WTC11 (cell line): ENCODE measurements around the gene TMEM86B. TPM values are rescaled to one million over a fixed set of nuclear protein-coding genes. Genes with fewer than 3 reads are reported as not detected.
A peak's percentile ranks its signal among the peaks of the same experiment; 100 is the strongest.

Source experiments
- ATAC-seq: fragments of 200-7000 bp; cut with Tn5 transposase; 2 replicates; pipeline ENCODE4 v1.10.0; 2021; ENCODE audit warnings: mild to moderate bottlenecking, moderate library complexity
- CTCF ChIA-PET: fragments of 300-600 bp; sonication (Branson Sonifier 250); formaldehyde crosslinking; loops from one replicate; lab custom pipeline; 2021; ENCODE audit warnings: antibody characterized with exemption; lab: Charles Lee
- POLR2A ChIA-PET: fragments of 350-600 bp; sonication (Branson Sonifier 250); formaldehyde crosslinking; loops from one replicate; lab custom pipeline; 2021; ENCODE audit warnings: antibody characterized with exemption; lab: Charles Lee
- DNase-seq: peaks from one replicate; pipeline ENCODE4 v3.0.0; 2021; ENCODE audit warnings: low spot score
- H3K27ac Mint-ChIP-seq: 2 replicates; pipeline ENCODE4 v1.8.0; 2021; ENCODE audit warnings: mixed read lengths
- H3K27me3 Mint-ChIP-seq: 2 replicates; pipeline ENCODE4 v1.8.0; 2021; ENCODE audit warnings: low read depth, mild to moderate bottlenecking, moderate library complexity, mixed read lengths
- H3K36me3 Mint-ChIP-seq: 2 replicates; pipeline ENCODE4 v1.8.0; 2021; ENCODE audit warnings: mixed read lengths
- H3K4me1 Mint-ChIP-seq: 2 replicates; pipeline ENCODE4 v1.8.0; 2022; ENCODE audit warnings: mixed read lengths
- H3K4me3 Mint-ChIP-seq: 2 replicates; pipeline ENCODE4 v1.8.0; 2021; ENCODE audit warnings: mild to moderate bottlenecking, moderate library complexity, mixed read lengths
- H3K9me3 Mint-ChIP-seq: 2 replicates; pipeline ENCODE4 v1.8.0; 2021; ENCODE audit warnings: mixed read lengths
- FOXP1 ChIP-seq: sonication (generic); formaldehyde crosslinking; IDR thresholded peaks from 2 replicates; pipeline ENCODE4 v1.8.0; 2022; ENCODE audit warnings: missing genetic modification reagents, mild to moderate bottlenecking, moderate library complexity, borderline replicate concordance
- GABPB1 ChIP-seq: sonication (generic); formaldehyde crosslinking; IDR thresholded peaks from 2 replicates; pipeline ENCODE4 v1.8.1; 2023; ENCODE audit warnings: mild to moderate bottlenecking, missing genetic modification reagents
- JUN ChIP-seq: sonication (generic); formaldehyde crosslinking; IDR thresholded peaks from 2 replicates; pipeline ENCODE4 v1.8.0; 2023; ENCODE audit warnings: mild to moderate bottlenecking, missing genetic modification reagents
- MAX ChIP-seq: sonication (generic); formaldehyde crosslinking; IDR thresholded peaks from 2 replicates; pipeline ENCODE4 v1.8.0; 2022; ENCODE audit warnings: mild to moderate bottlenecking, missing genetic modification reagents
- MXD4 ChIP-seq: fragments of 250-450 bp; sonication (Bioruptor Pico); IDR thresholded peaks from 2 replicates; pipeline ENCODE4 v1.8.0; 2021; ENCODE audit warnings: mild to moderate bottlenecking, moderate library complexity, borderline replicate concordance
- NR3C1 ChIP-seq: sonication (generic); formaldehyde crosslinking; conservative IDR thresholded peaks from 2 replicates; pipeline ENCODE4 v1.8.1; 2023; ENCODE audit warnings: low read depth, mild to moderate bottlenecking, missing genetic modification reagents
- TEAD4 ChIP-seq: sonication (generic); formaldehyde crosslinking; IDR thresholded peaks from 2 replicates; pipeline ENCODE4 v1.8.0; 2022; ENCODE audit warnings: mild to moderate bottlenecking, missing genetic modification reagents
- ZMAT4 ChIP-seq: fragments of 250-450 bp; sonication (Bioruptor Pico); IDR thresholded peaks from 2 replicates; pipeline ENCODE4 v1.9.0; 2021; ENCODE audit warnings: mild to moderate bottlenecking
- ZNF138 ChIP-seq: sonication (generic); formaldehyde crosslinking; conservative IDR thresholded peaks from 2 replicates; pipeline ENCODE4 v1.8.1; 2022; ENCODE audit warnings: mild to moderate bottlenecking, moderate library complexity, missing genetic modification reagents
- ZNF317 ChIP-seq: sonication (generic); formaldehyde crosslinking; IDR thresholded peaks from 2 replicates; pipeline ENCODE4 v1.8.1; 2023; ENCODE audit warnings: low read depth, mild to moderate bottlenecking, moderate library complexity, missing genetic modification reagents, borderline replicate concordance
- ZNF416 ChIP-seq: fragments of 250-450 bp; sonication (Bioruptor Pico); IDR thresholded peaks from 2 replicates; pipeline ENCODE4 v1.9.0; 2021; ENCODE audit warnings: mild to moderate bottlenecking, inconsistent platforms
- ZNF423 ChIP-seq: fragments of 250-450 bp; sonication (Bioruptor Pico); IDR thresholded peaks from 2 replicates; pipeline ENCODE4 v2.1.2; 2022; ENCODE audit warnings: mild to moderate bottlenecking, moderate library complexity
- ZNF512 ChIP-seq: sonication (generic); formaldehyde crosslinking; IDR thresholded peaks from 2 replicates; pipeline ENCODE4 v1.8.1; 2022; ENCODE audit warnings: missing genetic modification reagents, borderline replicate concordance
- total RNA-seq: library from RNA; stranded (reverse); gene quantifications from 3 replicates; pipeline ENCODE4 v1.2.3, GENCODE V29; 2021
- TF ChIP-seq, protein P1 (sequence below): sonication (generic); formaldehyde crosslinking; IDR thresholded peaks from 2 replicates; pipeline ENCODE4 v1.8.0; 2022; ENCODE audit warnings: mild to moderate bottlenecking, missing genetic modification reagents
- TF ChIP-seq, protein P2 (sequence below): sonication (generic); formaldehyde crosslinking; IDR thresholded peaks from 2 replicates; pipeline ENCODE4 v1.8.0; 2022; ENCODE audit warnings: missing genetic modification reagents
- TF ChIP-seq, protein P3 (sequence below): sonication (generic); formaldehyde crosslinking; IDR thresholded peaks from 2 replicates; pipeline ENCODE4 v1.8.0; 2023; ENCODE audit warnings: mild to moderate bottlenecking, missing genetic modification reagents

TMEM86B gene
- total RNA-seq, 1 experiment from 2014 or later: 4.2 TPM

DNA sequence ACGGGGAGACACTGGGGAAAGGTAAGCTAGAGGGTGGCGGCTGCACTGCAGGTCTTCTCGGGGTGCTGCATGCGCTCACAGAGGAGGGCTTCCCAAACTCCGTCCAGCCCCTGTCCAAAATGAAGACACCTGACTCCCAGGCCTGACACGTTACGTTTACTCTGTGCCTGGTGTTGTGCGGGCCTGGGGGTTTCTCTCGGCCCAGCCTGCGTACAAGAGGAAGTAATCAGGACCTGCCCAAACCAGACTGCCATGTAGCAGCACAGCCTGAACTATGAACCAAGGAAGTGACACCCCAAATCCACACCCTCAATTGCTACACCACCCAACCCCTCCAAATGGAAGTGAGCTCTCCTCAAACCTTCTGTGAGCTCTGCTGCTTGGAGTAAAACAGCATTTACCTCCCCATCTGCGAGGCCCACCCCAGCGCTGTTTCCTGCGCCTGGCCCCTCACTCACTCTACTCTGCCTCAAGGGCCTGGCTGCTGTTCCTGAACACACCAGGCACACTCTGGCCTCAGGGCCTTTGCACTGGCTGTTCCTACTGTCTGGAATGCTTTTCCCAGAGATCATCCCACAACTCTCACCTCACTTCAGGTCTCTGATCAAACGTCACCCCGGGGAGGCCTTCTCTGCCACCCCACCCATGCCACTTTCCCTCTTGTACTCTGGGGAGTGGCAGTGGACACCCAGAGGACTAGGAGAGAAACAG lies 48.3 kb upstream of the TMEM86B start:
- no peaks in the 10 kb centered on the region for H3K27me3 Mint-ChIP-seq
- H3K4me3 Mint-ChIP-seq: no peak overlapping the region
- peaks cover 14% of the 10 kb centered on the region for H3K4me1 Mint-ChIP-seq
- ATAC-seq (no peak), DNase-seq (no peak)
- no peaks in the 10 kb centered on the region for H3K9me3 Mint-ChIP-seq
- ChIA-PET CTCF (interaction anchor here (0.9 kb wide), 1 partner anchor 116 kb away, joined by 3 read pairs; no protein-coding TSS in a partner anchor), POLR2A (no interaction called here)
- peaks cover 7% of the 10 kb centered on the region for H3K36me3 Mint-ChIP-seq
- no peak overlapping the region for H3K27ac Mint-ChIP-seq
- TF ChIP-seq NR3C1 (CRISPR knock-in tag) (no peak), FOXP1 (CRISPR knock-in tag) (no peak), ZNF317 (no peak), ZNF423 (no peak), ZNF512 (CRISPR knock-in tag) (no peak)
- TF ChIP-seq, protein P1, sequence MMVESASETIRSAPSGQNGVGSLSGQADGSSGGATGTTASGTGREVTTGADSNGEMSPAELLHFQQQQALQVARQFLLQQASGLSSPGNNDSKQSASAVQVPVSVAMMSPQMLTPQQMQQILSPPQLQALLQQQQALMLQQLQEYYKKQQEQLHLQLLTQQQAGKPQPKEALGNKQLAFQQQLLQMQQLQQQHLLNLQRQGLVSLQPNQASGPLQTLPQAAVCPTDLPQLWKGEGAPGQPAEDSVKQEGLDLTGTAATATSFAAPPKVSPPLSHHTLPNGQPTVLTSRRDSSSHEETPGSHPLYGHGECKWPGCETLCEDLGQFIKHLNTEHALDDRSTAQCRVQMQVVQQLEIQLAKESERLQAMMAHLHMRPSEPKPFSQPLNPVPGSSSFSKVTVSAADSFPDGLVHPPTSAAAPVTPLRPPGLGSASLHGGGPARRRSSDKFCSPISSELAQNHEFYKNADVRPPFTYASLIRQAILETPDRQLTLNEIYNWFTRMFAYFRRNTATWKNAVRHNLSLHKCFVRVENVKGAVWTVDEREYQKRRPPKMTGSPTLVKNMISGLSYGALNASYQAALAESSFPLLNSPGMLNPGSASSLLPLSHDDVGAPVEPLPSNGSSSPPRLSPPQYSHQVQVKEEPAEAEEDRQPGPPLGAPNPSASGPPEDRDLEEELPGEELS (CRISPR knock-in tag): no peak
- TF ChIP-seq, protein P2, sequence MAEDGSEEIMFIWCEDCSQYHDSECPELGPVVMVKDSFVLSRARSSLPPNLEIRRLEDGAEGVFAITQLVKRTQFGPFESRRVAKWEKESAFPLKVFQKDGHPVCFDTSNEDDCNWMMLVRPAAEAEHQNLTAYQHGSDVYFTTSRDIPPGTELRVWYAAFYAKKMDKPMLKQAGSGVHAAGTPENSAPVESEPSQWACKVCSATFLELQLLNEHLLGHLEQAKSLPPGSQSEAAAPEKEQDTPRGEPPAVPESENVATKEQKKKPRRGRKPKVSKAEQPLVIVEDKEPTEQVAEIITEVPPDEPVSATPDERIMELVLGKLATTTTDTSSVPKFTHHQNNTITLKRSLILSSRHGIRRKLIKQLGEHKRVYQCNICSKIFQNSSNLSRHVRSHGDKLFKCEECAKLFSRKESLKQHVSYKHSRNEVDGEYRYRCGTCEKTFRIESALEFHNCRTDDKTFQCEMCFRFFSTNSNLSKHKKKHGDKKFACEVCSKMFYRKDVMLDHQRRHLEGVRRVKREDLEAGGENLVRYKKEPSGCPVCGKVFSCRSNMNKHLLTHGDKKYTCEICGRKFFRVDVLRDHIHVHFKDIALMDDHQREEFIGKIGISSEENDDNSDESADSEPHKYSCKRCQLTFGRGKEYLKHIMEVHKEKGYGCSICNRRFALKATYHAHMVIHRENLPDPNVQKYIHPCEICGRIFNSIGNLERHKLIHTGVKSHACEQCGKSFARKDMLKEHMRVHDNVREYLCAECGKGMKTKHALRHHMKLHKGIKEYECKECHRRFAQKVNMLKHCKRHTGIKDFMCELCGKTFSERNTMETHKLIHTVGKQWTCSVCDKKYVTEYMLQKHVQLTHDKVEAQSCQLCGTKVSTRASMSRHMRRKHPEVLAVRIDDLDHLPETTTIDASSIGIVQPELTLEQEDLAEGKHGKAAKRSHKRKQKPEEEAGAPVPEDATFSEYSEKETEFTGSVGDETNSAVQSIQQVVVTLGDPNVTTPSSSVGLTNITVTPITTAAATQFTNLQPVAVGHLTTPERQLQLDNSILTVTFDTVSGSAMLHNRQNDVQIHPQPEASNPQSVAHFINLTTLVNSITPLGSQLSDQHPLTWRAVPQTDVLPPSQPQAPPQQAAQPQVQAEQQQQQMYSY (CRISPR knock-in tag): no peak

DNA sequence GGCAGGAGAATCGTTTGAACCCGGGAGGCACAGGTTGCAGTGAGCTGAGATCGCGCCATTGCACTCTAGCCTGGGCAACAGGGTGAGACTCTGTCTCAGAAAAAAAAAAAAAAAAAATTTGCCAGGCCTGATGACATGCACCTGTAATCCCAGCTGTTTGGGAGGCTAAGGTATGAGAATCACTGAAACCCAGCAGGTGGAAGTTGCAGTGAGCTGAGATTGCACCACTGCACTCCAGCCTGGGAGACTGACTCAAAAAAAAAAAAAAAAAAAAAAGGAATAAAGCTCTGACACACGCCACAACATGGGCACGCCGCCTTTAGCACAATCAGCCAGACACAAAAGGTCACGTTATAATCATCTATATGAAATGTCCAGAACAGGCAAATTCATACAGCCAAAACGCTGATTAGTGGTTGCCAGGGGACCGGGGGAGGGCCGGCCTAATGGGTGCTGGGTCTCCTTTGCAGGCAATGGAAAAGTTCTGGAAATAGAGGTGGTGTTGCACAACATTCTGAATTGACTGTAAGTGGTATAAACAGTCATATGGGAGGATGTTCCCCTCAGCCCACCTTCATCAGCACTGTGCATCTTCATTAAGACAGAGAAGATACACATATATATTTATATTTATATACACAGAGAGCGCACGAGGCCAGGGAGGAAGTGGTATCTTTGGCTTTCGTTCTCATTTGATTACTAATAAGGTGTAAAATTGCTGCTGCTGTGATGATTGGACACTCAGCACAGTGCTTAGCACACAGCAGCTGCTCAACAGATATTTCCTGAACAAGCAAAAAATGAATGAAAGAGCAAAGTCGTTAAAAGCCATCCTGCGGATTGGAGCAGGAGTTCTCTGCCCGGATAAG lies 47.5 kb upstream of the TMEM86B start:
- POLR2A ChIA-PET: no interaction called here
- no peak for DNase-seq
- Mint-ChIP-seq H3K4me3 (no peak overlapping the region), H3K4me1 (peaks cover 10% of the 10 kb centered on the region), H3K36me3 (peaks cover 8% of the 10 kb centered on the region), H3K27me3 (no peaks in the 10 kb centered on the region), H3K27ac (0 out of 2 replicates have a peak overlapping the region, but pooled peaks have one; percentile 72), H3K9me3 (no peaks in the 10 kb centered on the region)
- no peak for ATAC-seq
- CTCF ChIA-PET: interaction anchor here (0.6 to 0.9 kb wide), 2 partner anchors 115 to 159 kb away, joined by 3 to 4 read pairs; partner anchors contain the start of gene PPP1R12C
- TF ChIP-seq JUN (CRISPR knock-in tag): no peak

DNA sequence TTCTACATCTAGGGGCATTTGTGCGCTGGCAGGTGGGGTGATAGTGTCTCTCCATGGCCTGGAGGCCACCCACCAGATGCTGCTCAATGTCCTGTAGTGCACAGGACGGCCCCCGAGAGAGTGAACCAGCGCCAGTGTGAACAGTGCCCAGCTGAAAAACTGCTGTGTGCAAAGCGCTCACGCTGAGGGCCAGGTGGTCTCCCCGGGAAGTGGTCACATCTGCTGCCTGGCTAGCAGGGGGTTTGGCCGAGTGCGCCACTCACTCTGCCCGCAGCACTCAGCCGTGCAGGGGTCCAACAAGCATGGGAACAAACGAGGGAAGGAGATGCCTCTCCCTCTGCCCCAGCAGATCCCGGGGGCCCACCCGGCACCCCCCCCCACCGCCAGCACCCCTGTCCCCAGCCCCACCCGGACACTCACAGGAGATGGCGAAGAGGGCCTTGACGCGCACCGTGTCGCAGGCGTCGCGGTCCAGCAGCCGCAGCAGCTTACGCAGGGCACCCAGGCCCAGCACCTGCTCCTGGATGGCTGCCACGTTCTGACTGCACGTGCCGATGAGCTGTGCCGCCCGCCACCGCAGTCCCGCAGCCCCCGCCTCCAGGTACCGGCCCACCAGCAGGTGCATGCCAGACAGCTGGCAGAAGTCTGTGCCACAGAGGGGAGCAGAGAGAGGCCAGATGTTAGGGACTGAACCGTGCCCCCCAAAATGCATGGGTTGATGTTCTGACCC lies 45.6 kb upstream of the TMEM86B start:
- ATAC-seq (no peak), DNase-seq (no peak)
- no peak overlapping the region for H3K27ac Mint-ChIP-seq
- CTCF ChIA-PET: no interaction called here
- POLR2A ChIA-PET: no interaction called here
- H3K9me3 Mint-ChIP-seq: no peaks in the 10 kb centered on the region
- peaks cover 2% of the 10 kb centered on the region for H3K4me1 Mint-ChIP-seq
- no peaks in the 10 kb centered on the region for H3K27me3 Mint-ChIP-seq
- H3K4me3 Mint-ChIP-seq: no peak overlapping the region
- H3K36me3 Mint-ChIP-seq: peaks cover 8% of the 10 kb centered on the region
- TF ChIP-seq ZMAT4: no peak
- TF ChIP-seq GABPB1: no peak
- TF ChIP-seq TEAD4: no peak
- no peak for TF ChIP-seq ZNF317
- no peak for TF ChIP-seq MAX (CRISPR knock-in tag)
- TF ChIP-seq ZNF138 (CRISPR knock-in tag): no peak
- TF ChIP-seq ZNF416: no peak
- TF ChIP-seq, protein P3, sequence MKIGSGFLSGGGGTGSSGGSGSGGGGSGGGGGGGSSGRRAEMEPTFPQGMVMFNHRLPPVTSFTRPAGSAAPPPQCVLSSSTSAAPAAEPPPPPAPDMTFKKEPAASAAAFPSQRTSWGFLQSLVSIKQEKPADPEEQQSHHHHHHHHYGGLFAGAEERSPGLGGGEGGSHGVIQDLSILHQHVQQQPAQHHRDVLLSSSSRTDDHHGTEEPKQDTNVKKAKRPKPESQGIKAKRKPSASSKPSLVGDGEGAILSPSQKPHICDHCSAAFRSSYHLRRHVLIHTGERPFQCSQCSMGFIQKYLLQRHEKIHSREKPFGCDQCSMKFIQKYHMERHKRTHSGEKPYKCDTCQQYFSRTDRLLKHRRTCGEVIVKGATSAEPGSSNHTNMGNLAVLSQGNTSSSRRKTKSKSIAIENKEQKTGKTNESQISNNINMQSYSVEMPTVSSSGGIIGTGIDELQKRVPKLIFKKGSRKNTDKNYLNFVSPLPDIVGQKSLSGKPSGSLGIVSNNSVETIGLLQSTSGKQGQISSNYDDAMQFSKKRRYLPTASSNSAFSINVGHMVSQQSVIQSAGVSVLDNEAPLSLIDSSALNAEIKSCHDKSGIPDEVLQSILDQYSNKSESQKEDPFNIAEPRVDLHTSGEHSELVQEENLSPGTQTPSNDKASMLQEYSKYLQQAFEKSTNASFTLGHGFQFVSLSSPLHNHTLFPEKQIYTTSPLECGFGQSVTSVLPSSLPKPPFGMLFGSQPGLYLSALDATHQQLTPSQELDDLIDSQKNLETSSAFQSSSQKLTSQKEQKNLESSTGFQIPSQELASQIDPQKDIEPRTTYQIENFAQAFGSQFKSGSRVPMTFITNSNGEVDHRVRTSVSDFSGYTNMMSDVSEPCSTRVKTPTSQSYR: no peak
- TF ChIP-seq MXD4 (CRISPR knock-in tag): no peak
